ENCODE data around the gene PURA.

The PURA gene

GRCh38 chr5:140106101-140106500 is 7.8 kb upstream of the PURA start:
- no peaks in the 10 kb centered on the region for H3K9me3 Mint-ChIP-seq

DNA sequence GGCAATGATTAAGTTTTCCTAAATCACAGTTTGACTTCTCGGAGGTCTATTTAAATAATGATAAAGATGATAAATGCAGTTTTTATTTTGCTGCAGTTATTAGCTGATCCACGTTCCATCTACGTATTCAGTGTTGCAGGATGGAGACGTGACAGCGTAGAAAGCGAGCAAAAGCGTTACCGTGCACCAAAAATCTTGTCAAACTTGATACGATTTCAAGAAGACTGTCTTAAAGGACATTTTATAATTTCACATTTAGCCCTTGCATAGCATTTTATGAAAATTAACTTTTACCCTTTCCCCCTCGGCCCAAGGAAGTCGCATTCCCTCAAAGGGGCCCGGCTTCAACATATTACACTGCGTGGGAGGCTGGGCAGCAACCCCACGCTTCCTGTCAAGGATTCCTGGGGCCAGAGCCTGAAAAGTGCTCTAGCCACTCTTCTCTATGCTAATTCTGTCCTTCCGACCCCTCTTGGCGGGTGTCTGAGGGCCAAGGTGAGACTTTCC is 7.1 kb upstream of the PURA start:
- Mint-ChIP-seq H3K4me3 (peak overlapping the region; percentile 87), H3K36me3 (ENCODE audit: low read depth) (peaks cover 4% of the 10 kb centered on the region), H3K9me3 (no peaks in the 10 kb centered on the region), H3K4me1 (ENCODE audit: low read depth) (peaks cover 32% of the 10 kb centered on the region), H3K27me3 (ENCODE audit: low read depth) (peaks cover 76% of the 10 kb centered on the region), H3K27ac (peak overlapping the region; percentile 92)

More at GRCh38 chr5:140106101-140106500, 7.8 kb upstream of the PURA start:
- Mint-ChIP-seq H3K36me3 (ENCODE audit: low read depth) (peaks cover 3% of the 10 kb centered on the region), H3K27ac (peak overlapping the region; percentile 92), H3K4me1 (ENCODE audit: low read depth) (peaks cover 28% of the 10 kb centered on the region), H3K27me3 (ENCODE audit: low read depth) (peaks cover 71% of the 10 kb centered on the region), H3K4me3 (no peak overlapping the region)

DNA sequence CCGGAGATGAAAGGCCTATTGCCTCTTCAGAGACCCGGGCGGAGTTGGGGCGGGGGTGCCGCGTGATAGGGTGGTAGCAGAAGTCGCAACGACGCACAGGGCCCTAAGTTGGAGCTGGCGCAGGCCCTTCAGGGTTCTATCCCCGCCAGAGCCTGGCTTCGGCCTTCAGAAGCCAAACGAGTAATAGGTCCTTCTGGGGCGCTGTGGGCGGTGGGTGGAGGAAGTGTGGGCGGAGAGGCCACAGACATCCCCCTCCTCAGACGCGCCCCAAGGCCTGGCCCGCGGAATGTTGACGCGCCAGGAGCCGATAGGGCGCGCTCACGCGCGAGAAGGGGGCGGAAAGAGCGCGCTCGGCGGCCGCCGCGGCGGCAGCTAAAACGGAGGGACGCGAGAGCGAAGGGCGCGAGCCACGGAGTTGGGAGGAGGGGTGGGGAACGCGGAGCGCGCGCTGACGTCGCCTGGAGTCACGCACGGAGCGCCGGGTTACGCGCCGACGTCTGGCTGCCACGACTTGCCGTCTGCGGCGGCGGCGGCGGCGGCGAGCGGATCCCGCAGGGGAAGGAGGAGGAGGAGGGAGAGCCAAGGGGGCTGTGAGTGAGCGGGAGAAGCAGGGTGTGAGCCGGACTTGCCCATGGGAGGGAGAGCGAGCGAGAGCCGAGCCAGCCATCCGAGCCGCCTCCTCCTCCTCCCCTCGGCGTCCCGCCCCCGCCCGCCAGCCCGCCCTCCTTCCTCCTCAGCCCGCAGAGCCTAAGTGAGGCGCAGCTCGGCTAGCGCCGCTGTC is 6.4 kb upstream of the PURA start:
- Mint-ChIP-seq H3K27me3 (ENCODE audit: low read depth) (peaks cover 79% of the 10 kb centered on the region), H3K4me3 (peak overlapping the region; percentile 87), H3K4me1 (ENCODE audit: low read depth) (peaks cover 34% of the 10 kb centered on the region), H3K36me3 (ENCODE audit: low read depth) (peaks cover 4% of the 10 kb centered on the region), H3K9me3 (no peaks in the 10 kb centered on the region), H3K27ac (peak overlapping the region; percentile 92)

- peaks cover 36% of the 10 kb centered on the region for H3K4me1 Mint-ChIP-seq (ENCODE audit: low read depth)
- peaks cover 80% of the 10 kb centered on the region for H3K27me3 Mint-ChIP-seq (ENCODE audit: low read depth)
- peak overlapping the region; percentile 87 for H3K4me3 Mint-ChIP-seq
- no peaks in the 10 kb centered on the region for H3K9me3 Mint-ChIP-seq
- peak overlapping the region; percentile 92 for H3K27ac Mint-ChIP-seq
- H3K36me3 Mint-ChIP-seq (ENCODE audit: low read depth), result peaks cover 4% of the 10 kb centered on the region
These were observed 5.6 kb upstream of the PURA start for GRCh38 chr5:140108093-140109017.

- Mint-ChIP-seq H3K27me3 (ENCODE audit: low read depth) (peaks cover 73% of the 10 kb centered on the region), H3K4me1 (ENCODE audit: low read depth) (peaks cover 36% of the 10 kb centered on the region), H3K36me3 (ENCODE audit: low read depth) (peaks cover 4% of the 10 kb centered on the region), H3K9me3 (no peaks in the 10 kb centered on the region), H3K27ac (peak overlapping the region; percentile 10), H3K4me3 (peak overlapping the region; percentile 87)
These were observed 4.7 kb upstream of the PURA start for GRCh38 chr5:140109018-140109758.

- peaks cover 4% of the 10 kb centered on the region for H3K36me3 Mint-ChIP-seq (ENCODE audit: low read depth)
- no peaks in the 10 kb centered on the region for H3K9me3 Mint-ChIP-seq
- H3K4me1 Mint-ChIP-seq (ENCODE audit: low read depth), result peaks cover 39% of the 10 kb centered on the region
- H3K27me3 Mint-ChIP-seq (ENCODE audit: low read depth), result peaks cover 65% of the 10 kb centered on the region
- H3K4me3 Mint-ChIP-seq, result no peak overlapping the region
- H3K27ac Mint-ChIP-seq, result no peak overlapping the region
These were observed 3.9 kb upstream of the PURA start for GRCh38 chr5:140109759-140110645.

DNA sequence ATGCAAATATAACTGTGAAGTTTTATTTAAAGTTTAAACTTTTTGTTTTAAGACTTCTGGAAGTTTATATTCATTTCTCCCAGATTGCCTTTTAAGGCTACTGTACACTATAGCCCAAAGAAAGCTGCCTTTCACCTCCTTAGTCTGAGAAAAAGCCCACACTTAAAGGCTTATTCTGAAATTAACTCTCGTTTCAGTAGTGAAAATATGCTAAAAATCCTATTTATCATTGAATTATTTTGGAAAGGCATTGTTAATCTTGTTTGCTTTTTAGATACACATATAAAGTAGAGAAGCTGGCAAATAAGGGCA is 3.3 kb upstream of the PURA start:
- Mint-ChIP-seq H3K27ac (no peak overlapping the region), H3K27me3 (ENCODE audit: low read depth) (peaks cover 59% of the 10 kb centered on the region), H3K4me1 (ENCODE audit: low read depth) (peaks cover 40% of the 10 kb centered on the region)

GRCh38 chr5:140111011-140111858 is 2.7 kb upstream of the PURA start:
- Mint-ChIP-seq H3K27ac (no peak overlapping the region), H3K4me3 (no peak overlapping the region), H3K36me3 (ENCODE audit: low read depth) (peaks cover 4% of the 10 kb centered on the region), H3K4me1 (ENCODE audit: low read depth) (peaks cover 44% of the 10 kb centered on the region), H3K27me3 (ENCODE audit: low read depth) (peaks cover 54% of the 10 kb centered on the region), H3K9me3 (no peaks in the 10 kb centered on the region)

More for the DNA sequence above, 3.3 kb upstream of the PURA start:
- no peaks in the 10 kb centered on the region for H3K9me3 Mint-ChIP-seq
- peaks cover 4% of the 10 kb centered on the region for H3K36me3 Mint-ChIP-seq (ENCODE audit: low read depth)
- H3K4me3 Mint-ChIP-seq, result no peak overlapping the region

- Mint-ChIP-seq H3K9me3 (no peaks in the 10 kb centered on the region), H3K27me3 (ENCODE audit: low read depth) (peaks cover 48% of the 10 kb centered on the region), H3K27ac (no peak overlapping the region), H3K4me1 (ENCODE audit: low read depth) (peaks cover 41% of the 10 kb centered on the region), H3K4me3 (peak overlapping the region; percentile 15), H3K36me3 (ENCODE audit: low read depth) (peaks cover 4% of the 10 kb centered on the region)
These were observed 1.9 kb upstream of the PURA start for GRCh38 chr5:140111859-140112551.

- Mint-ChIP-seq H3K9me3 (no peaks in the 10 kb centered on the region), H3K27ac (peak overlapping the region; percentile 46), H3K4me1 (ENCODE audit: low read depth) (peaks cover 40% of the 10 kb centered on the region), H3K4me3 (peak overlapping the region; percentile 92), H3K36me3 (ENCODE audit: low read depth) (peaks cover 4% of the 10 kb centered on the region), H3K27me3 (ENCODE audit: low read depth) (peaks cover 46% of the 10 kb centered on the region)
These were observed 1.2 kb upstream of the PURA start for GRCh38 chr5:140112685-140113179.

DNA sequence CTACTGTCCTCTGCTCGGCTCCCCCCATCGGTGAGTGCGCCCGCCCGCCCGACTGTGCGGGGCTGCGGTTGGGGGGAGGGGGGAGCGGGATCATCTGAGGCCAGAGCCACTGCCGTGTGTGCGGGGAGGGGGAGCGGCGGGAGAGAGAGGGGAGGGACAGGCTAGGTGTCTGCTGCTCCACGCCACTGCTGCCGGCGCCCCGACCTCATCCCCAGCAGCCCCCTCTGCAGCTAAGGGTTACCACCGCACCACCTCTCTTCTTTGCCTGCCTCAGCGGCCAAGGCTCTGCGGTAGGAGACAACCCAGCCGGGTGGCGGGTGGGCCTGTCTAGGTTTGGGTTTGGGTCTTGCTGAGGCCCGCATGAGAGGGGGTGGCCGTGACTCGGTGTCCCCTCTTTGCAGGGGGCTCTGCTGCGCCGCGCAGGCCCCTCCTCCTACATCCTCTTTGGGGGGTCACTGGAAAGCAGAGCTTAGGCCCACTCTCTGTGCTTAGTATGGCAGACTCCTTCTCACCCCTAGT is 670 bp upstream of the PURA start:
- Mint-ChIP-seq H3K4me1 (ENCODE audit: low read depth) (peaks cover 41% of the 10 kb centered on the region), H3K4me3 (peak overlapping the region; percentile 92), H3K9me3 (no peaks in the 10 kb centered on the region), H3K27me3 (ENCODE audit: low read depth) (peaks cover 46% of the 10 kb centered on the region), H3K27ac (peak overlapping the region; percentile 94), H3K36me3 (ENCODE audit: low read depth) (peaks cover 6% of the 10 kb centered on the region)
